Loucy (cell line): Measurements from ENCODE around the gene RAB14.

Source experiments
- H2AFZ ChIP-seq: fragments of 200-600 bp; sonication (generic); 2 replicates; pipeline ENCODE4 v1.6.0; 2016; ENCODE audit warnings: antibody characterized with exemption, mild to moderate bottlenecking, low read length, moderate library complexity
- H3F3A ChIP-seq: fragments of 200-600 bp; 2 replicates; pipeline ENCODE4 v1.6.0; 2016; ENCODE audit warnings: antibody characterized with exemption, low read depth, mild to moderate bottlenecking
- H3K27me3 ChIP-seq: fragments of 200-600 bp; sonication (generic); 2 replicates; pipeline ENCODE4 v1.6.1; 2014; ENCODE audit warnings: low read length, mild to moderate bottlenecking; ENCODE audit not compliant: insufficient read depth, poor library complexity, severe bottlenecking
- H3K36me3 ChIP-seq: fragments of 200-600 bp; sonication (generic); 2 replicates; pipeline ENCODE4 v1.6.1; 2016; ENCODE audit warnings: low read length; ENCODE audit not compliant: insufficient read depth
- H3K4me1 ChIP-seq: fragments of 200-600 bp; sonication (generic); 2 replicates; pipeline ENCODE4 v1.5.1; 2014; ENCODE audit warnings: low read length, mild to moderate bottlenecking; ENCODE audit not compliant: insufficient read depth, poor library complexity, severe bottlenecking
- H3K4me2 ChIP-seq: fragments of 200-600 bp; sonication (generic); 2 replicates; pipeline ENCODE4 v1.6.0; 2014; ENCODE audit warnings: antibody characterized with exemption, low read length, low read depth, mild to moderate bottlenecking; ENCODE audit not compliant: poor library complexity, severe bottlenecking
- H3K4me3 ChIP-seq: fragments of 200-600 bp; sonication (generic); 2 replicates; pipeline ENCODE4 v1.5.1; 2014; ENCODE audit warnings: low read length, mild to moderate bottlenecking, mixed read lengths; ENCODE audit not compliant: poor library complexity, severe bottlenecking
- H3K79me2 ChIP-seq: fragments of 200-600 bp; sonication (generic); 2 replicates; pipeline ENCODE4 v1.6.1; 2014; ENCODE audit warnings: low read length; ENCODE audit not compliant: insufficient read depth
- H3K9ac ChIP-seq: fragments of 200-600 bp; sonication (generic); 2 replicates; pipeline ENCODE4 v1.6.0; 2014; ENCODE audit warnings: mild to moderate bottlenecking, low read depth, low read length, moderate library complexity; ENCODE audit not compliant: poor library complexity, severe bottlenecking
- H3K9me2 ChIP-seq: fragments of 200-600 bp; sonication (generic); replicated peaks from 2 replicates; pipeline ENCODE4 v1.6.1; 2016; ENCODE audit warnings: low read depth, low read length, mixed read lengths
- H3K9me3 ChIP-seq: fragments of 200-600 bp; sonication (generic); 2 replicates; pipeline ENCODE4 v1.6.1; 2014; ENCODE audit warnings: mild to moderate bottlenecking, antibody characterized with exemption, low read length, low read depth; ENCODE audit not compliant: insufficient read depth
- H4K20me1 ChIP-seq: fragments of 200-600 bp; sonication (generic); 2 replicates; pipeline ENCODE4 v1.6.0; 2014; ENCODE audit warnings: antibody characterized with exemption, low read length, mild to moderate bottlenecking; ENCODE audit not compliant: insufficient read depth, poor library complexity, severe bottlenecking
- EZH2phosphoT487 ChIP-seq: fragments of 200-600 bp; IDR thresholded peaks from 2 replicates; pipeline ENCODE4 v1.6.1; 2018; ENCODE audit warnings: antibody characterized with exemption, mild to moderate bottlenecking, moderate library complexity, borderline replicate concordance
- TF ChIP-seq, protein P1 (sequence below): fragments of 200-600 bp; sonication (generic); conservative IDR thresholded peaks from 2 replicates; pipeline ENCODE4 v1.5.1; 2014; ENCODE audit warnings: mild to moderate bottlenecking, antibody characterized with exemption, low read length

The RAB14 gene

GRCh38 chr9:121185178-121185745 lies 16.4 kb downstream of the RAB14 start:
- Histone ChIP-seq H4K20me1 (peaks cover 63% of the 10 kb centered on the region), H3K9me3 (no peaks in the 10 kb centered on the region), H3F3A (no peaks in the 10 kb centered on the region), H2AFZ (no peak overlapping the region), H3K36me3 (peaks cover 70% of the 10 kb centered on the region; the same call in 1 of the 2 replicates), H3K27me3 (no peaks in the 10 kb centered on the region), H3K4me2 (peak overlapping the region; percentile 43), H3K79me2 (peaks cover 81% of the 10 kb centered on the region), H3K4me1 (peaks cover 24% of the 10 kb centered on the region), H3K4me3 (no peak overlapping the region), H3K9ac (no peak overlapping the region), H3K9me2 (no peaks in the 10 kb centered on the region)
- TF ChIP-seq EZH2phosphoT487, result no peak
- TF ChIP-seq, protein P1, sequence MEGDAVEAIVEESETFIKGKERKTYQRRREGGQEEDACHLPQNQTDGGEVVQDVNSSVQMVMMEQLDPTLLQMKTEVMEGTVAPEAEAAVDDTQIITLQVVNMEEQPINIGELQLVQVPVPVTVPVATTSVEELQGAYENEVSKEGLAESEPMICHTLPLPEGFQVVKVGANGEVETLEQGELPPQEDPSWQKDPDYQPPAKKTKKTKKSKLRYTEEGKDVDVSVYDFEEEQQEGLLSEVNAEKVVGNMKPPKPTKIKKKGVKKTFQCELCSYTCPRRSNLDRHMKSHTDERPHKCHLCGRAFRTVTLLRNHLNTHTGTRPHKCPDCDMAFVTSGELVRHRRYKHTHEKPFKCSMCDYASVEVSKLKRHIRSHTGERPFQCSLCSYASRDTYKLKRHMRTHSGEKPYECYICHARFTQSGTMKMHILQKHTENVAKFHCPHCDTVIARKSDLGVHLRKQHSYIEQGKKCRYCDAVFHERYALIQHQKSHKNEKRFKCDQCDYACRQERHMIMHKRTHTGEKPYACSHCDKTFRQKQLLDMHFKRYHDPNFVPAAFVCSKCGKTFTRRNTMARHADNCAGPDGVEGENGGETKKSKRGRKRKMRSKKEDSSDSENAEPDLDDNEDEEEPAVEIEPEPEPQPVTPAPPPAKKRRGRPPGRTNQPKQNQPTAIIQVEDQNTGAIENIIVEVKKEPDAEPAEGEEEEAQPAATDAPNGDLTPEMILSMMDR, result no peak

GRCh38 chr9:121184463-121184862 lies 17.2 kb downstream of the RAB14 start:
- Histone ChIP-seq H2AFZ (no peak overlapping the region), H3K4me2 (no peak overlapping the region), H3K4me1 (peaks cover 24% of the 10 kb centered on the region), H3K36me3 (peaks cover 73% of the 10 kb centered on the region), H3K4me3 (no peak overlapping the region), H3K9me2 (no peaks in the 10 kb centered on the region), H3K27me3 (no peaks in the 10 kb centered on the region), H3K9ac (no peak overlapping the region), H3F3A (no peaks in the 10 kb centered on the region), H3K9me3 (no peaks in the 10 kb centered on the region), H3K79me2 (peaks cover 76% of the 10 kb centered on the region), H4K20me1 (peaks cover 55% of the 10 kb centered on the region)
- TF ChIP-seq EZH2phosphoT487, result no peak
- TF ChIP-seq, protein P1, result no peak

GRCh38 chr9:121183666-121184423 lies 17.8 kb downstream of the RAB14 start:
- Histone ChIP-seq H3F3A (no peaks in the 10 kb centered on the region), H3K27me3 (no peaks in the 10 kb centered on the region), H3K9me3 (no peaks in the 10 kb centered on the region), H3K9ac (no peak overlapping the region), H3K4me3 (no peak overlapping the region), H3K9me2 (no peaks in the 10 kb centered on the region), H3K79me2 (peaks cover 70% of the 10 kb centered on the region), H2AFZ (no peak overlapping the region), H3K4me2 (no peak overlapping the region), H3K4me1 (peaks cover 24% of the 10 kb centered on the region), H3K36me3 (peaks cover 69% of the 10 kb centered on the region), H4K20me1 (peaks cover 49% of the 10 kb centered on the region)
- TF ChIP-seq, protein P1, result no peak
- TF ChIP-seq EZH2phosphoT487, result no peak
